Thyroid gland (tissue), 4 donors: ENCODE measurements around the gene SPON1. TPM values are rescaled to one million over a fixed set of nuclear protein-coding genes. Genes with fewer than 3 reads are reported as not detected.

Experiments used
- DNase-seq, 2 donors: peaks; one replicate each; pipeline ENCODE4 v3.0.0-alpha.2; 2019
- H3K27ac ChIP-seq, 3 donors: fragments of 200-600 bp; sonication (generic); 1 replicate in 2 of 3; 2 replicates in 1 of 3; pipeline ENCODE4 v1.5.1; 2016 to 2019; ENCODE audit warnings: mild to moderate bottlenecking in 1 of 3, moderate library complexity in 1 of 3
- H3K27me3 ChIP-seq: fragments of 200-600 bp; sonication (generic); one replicate; pipeline ENCODE4 v1.5.1; 2019
- H3K36me3 ChIP-seq, 2 donors: fragments of 200-600 bp; sonication (generic); one replicate each; pipeline ENCODE4 v1.5.1; 2016 to 2019
- H3K4me1 ChIP-seq, 2 donors: fragments of 200-600 bp; sonication (generic); one replicate each; pipeline ENCODE4 v1.5.1; 2017 to 2019
- H3K4me3 ChIP-seq, 3 donors: fragments of 200-600 bp; sonication (generic); replicated peaks in 1 of 3; 1 replicate in 2 of 3; 2 replicates in 1 of 3; pipeline ENCODE4 v1.5.1; 2016; ENCODE audit warnings: mild to moderate bottlenecking in 1 of 3
- H3K9me3 ChIP-seq: fragments of 200-600 bp; sonication (generic); one replicate; pipeline ENCODE4 v1.5.1; 2017
- POLR2A ChIP-seq, 2 donors: fragments of 450-650 bp; IDR thresholded peaks; one replicate each; pipeline ENCODE4 v1.6.1; 2017; ENCODE audit warnings: antibody characterized with exemption in 2 of 2, mild to moderate bottlenecking in 2 of 2, moderate library complexity in 1 of 2
- WGBS, 2 donors: methylation state at CpG; one replicate each; pipeline ENCODE4 v1.1.5; 2017; 5-methylcytosine and 5-hydroxymethylcytosine counted together
- intact Hi-C: fragments of 100-400 bp; cut with DNase I; formaldehyde crosslinking; loops from one replicate; pipeline ENCODE4 v1.15.1; 2023
- total RNA-seq, 4 donors: library from RNA; depleted of rRNA; stranded (reverse); fragments of >200 nt; gene quantifications; one replicate each; pipeline ENCODE4 v1.2.3, GENCODE V29; 2016
- TF ChIP-seq, protein P1 (sequence below), 6 experiments: fragments of 200-600 bp in 3 of 6; fragments of 450-650 bp in 3 of 6; sonication (generic) in 3 of 6; IDR thresholded peaks; one replicate each; pipeline ENCODE4 v1.5.1; 2016 to 2019; ENCODE audit warnings: antibody characterized with exemption in 6 of 6, mild to moderate bottlenecking in 2 of 6, inconsistent platforms in 1 of 6, moderate library complexity in 1 of 6

SPON1 gene
- total RNA-seq, 4 donors from 2014 or later, result 7.3 to 14.9 (median 10.9) TPM

- no peak for TF ChIP-seq POLR2A (IDR thresholded peaks at IDR 0.05)
- TF ChIP-seq, protein P1, sequence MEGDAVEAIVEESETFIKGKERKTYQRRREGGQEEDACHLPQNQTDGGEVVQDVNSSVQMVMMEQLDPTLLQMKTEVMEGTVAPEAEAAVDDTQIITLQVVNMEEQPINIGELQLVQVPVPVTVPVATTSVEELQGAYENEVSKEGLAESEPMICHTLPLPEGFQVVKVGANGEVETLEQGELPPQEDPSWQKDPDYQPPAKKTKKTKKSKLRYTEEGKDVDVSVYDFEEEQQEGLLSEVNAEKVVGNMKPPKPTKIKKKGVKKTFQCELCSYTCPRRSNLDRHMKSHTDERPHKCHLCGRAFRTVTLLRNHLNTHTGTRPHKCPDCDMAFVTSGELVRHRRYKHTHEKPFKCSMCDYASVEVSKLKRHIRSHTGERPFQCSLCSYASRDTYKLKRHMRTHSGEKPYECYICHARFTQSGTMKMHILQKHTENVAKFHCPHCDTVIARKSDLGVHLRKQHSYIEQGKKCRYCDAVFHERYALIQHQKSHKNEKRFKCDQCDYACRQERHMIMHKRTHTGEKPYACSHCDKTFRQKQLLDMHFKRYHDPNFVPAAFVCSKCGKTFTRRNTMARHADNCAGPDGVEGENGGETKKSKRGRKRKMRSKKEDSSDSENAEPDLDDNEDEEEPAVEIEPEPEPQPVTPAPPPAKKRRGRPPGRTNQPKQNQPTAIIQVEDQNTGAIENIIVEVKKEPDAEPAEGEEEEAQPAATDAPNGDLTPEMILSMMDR (IDR thresholded peaks at IDR 0.05), result no peak
- Histone ChIP-seq H3K27me3 (no peaks in the 10 kb centered on the region), H3K4me3 (no peak overlapping the region), H3K27ac (no peak overlapping the region), H3K4me1 (no peaks in the 10 kb centered on the region), H3K36me3 (no peaks in the 10 kb centered on the region), H3K9me3 (no peaks in the 10 kb centered on the region)
- intact Hi-C loops, result loop anchor here (10.0 kb wide), 1 partner anchor 466 kb away; no protein-coding TSS in a partner anchor
- 94 to 95% methylated on average over 4 of the region's 4 CpGs for WGBS, 2 donors
- no peak for DNase-seq
These were observed 278.4 kb downstream of the SPON1 start for GRCh38 chr11:14240951-14241350.

DNA sequence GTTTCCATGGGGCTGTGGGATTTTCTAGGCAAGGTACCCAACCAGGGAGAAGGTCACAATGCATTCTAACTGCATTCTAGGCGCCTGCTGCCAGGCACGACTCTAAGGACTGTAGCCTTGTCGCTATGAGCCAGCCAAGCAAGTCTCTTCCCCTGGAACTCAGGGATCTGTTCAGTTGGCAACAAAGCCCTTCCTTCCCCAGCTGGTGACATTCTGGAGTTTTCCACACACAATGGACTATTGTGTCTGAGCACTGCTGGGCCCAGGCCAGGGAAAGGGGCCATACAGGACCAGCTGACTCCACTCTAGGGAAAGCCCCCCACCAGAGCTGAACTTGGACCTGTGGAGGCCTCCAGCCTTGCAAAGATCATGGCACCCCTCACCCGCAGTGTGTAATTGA lies 279.7 kb downstream of the SPON1 start:
- no peak for DNase-seq
- Histone ChIP-seq H3K9me3 (no peaks in the 10 kb centered on the region), H3K27ac (no peak overlapping the region), H3K4me1 (no peaks in the 10 kb centered on the region), H3K36me3 (no peaks in the 10 kb centered on the region), H3K27me3 (no peaks in the 10 kb centered on the region), H3K4me3 (no peak overlapping the region)
- intact Hi-C loops, result loop anchor here (10.0 kb wide), 1 partner anchor 467 kb away; no protein-coding TSS in a partner anchor
- no peak for TF ChIP-seq POLR2A (IDR thresholded peaks at IDR 0.05)
- TF ChIP-seq, protein P1 (IDR thresholded peaks at IDR 0.05), result no peak
- 48 to 67% methylated on average over 4 of the region's 4 CpGs for WGBS, 2 donors

DNA sequence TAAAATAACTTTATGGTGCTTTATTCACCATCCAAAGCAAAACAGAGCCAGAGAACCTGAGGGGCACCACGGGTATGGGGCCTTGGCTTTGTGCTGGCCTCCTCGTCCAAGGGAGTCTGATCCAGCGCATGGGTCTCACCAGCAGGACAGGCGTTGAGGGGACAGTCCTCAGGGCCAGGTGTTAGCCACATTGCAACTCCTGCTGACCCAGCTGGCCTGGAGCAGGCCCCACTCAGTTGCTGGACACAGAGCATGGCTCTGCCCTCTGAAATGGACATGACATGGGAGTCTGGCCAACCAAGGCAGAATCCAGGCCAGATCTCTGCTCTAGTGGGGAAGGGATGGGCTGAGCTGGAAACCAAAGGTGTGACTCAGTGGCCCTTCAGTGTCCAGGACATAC lies 280.2 kb downstream of the SPON1 start:
- Histone ChIP-seq H3K4me3 (no peak overlapping the region), H3K36me3 (no peaks in the 10 kb centered on the region), H3K27me3 (no peaks in the 10 kb centered on the region), H3K27ac (no peak overlapping the region), H3K4me1 (no peaks in the 10 kb centered on the region), H3K9me3 (no peaks in the 10 kb centered on the region)
- no peak for DNase-seq
- intact Hi-C loops, result loop anchor here (10.0 kb wide), 1 partner anchor 468 kb away; no protein-coding TSS in a partner anchor
- 89 to 99% methylated on average over 4 of the region's 4 CpGs for WGBS, 2 donors
- TF ChIP-seq, protein P1 (IDR thresholded peaks at IDR 0.05), result no peak
- no peak for TF ChIP-seq POLR2A (IDR thresholded peaks at IDR 0.05)

DNA sequence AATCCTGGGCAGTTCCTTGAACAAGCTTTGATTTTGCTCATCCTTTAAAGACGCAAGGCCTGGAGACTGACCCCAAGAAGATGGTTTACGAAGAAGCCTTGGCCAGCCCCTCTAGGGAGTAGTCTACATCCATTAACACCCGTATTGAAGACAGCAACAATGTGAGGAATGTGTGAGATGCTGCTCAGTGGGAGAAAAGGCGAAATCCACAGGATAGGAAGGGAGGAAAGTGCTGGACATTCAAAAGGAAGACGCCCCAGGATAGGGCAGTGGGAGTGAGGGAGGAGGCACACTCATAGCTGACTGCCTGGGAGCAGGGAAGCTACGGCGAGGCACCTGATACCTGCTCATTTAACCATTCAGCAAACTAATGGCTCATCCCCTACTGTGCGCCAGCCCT lies 282.4 kb downstream of the SPON1 start:
- intact Hi-C loops, result loop anchor here (10.0 kb wide), 1 partner anchor 470 kb away; no protein-coding TSS in a partner anchor
- no peak overlapping the region for H3K4me3 ChIP-seq
- no peaks in the 10 kb centered on the region for H3K36me3 ChIP-seq
- DNase-seq, result no peak
- no peak overlapping the region for H3K27ac ChIP-seq
- H3K9me3 ChIP-seq, result no peaks in the 10 kb centered on the region
- peaks cover 0 to 4% of the 10 kb centered on the region in 2 donors for H3K4me1 ChIP-seq
- no peaks in the 10 kb centered on the region for H3K27me3 ChIP-seq
- TF ChIP-seq, protein P1 (IDR thresholded peaks at IDR 0.05), result no peak
- TF ChIP-seq POLR2A (IDR thresholded peaks at IDR 0.05), result no peak
- 86% methylated on average over 8 of the region's 8 CpGs for WGBS, 2 donors

- Histone ChIP-seq H3K27me3 (no peaks in the 10 kb centered on the region), H3K9me3 (no peaks in the 10 kb centered on the region), H3K27ac (no peak overlapping the region), H3K4me3 (no peak overlapping the region), H3K36me3 (no peaks in the 10 kb centered on the region), H3K4me1 (peaks cover 0 to 4% of the 10 kb centered on the region in 2 donors)
- no peak for DNase-seq
- TF ChIP-seq, protein P1 (IDR thresholded peaks at IDR 0.05), result no peak
- no peak for TF ChIP-seq POLR2A (IDR thresholded peaks at IDR 0.05)
- WGBS, 2 donors, result 64 to 90% methylated on average over 1 to 2 of the region's 2 CpGs
- intact Hi-C loops, result loop anchor here (10.0 kb wide), 1 partner anchor 471 kb away; no protein-coding TSS in a partner anchor
These were observed 282.9 kb downstream of the SPON1 start for GRCh38 chr11:14245444-14245843.
